ENCODE results near the gene CCDC157.
A peak's percentile ranks its signal among the peaks of the same experiment; 100 is the strongest.

CCDC157 gene

GRCh38 chr22:30406400-30406799 lies 49.6 kb downstream of the CCDC157 start:
- H3K4me3 ChIP-seq (ENCODE audit: low read length), result no peak overlapping the region
- H3K4me1 ChIP-seq (ENCODE audit: insufficient read depth, low read length), result no peaks in the 10 kb centered on the region
- no peaks in the 10 kb centered on the region for H3K27me3 ChIP-seq (ENCODE audit: insufficient read depth, low read length)
- no peaks in the 10 kb centered on the region for H3K9me3 ChIP-seq (ENCODE audit: low read length)
- no peak overlapping the region for H2AFZ ChIP-seq (ENCODE audit: low read depth, low read length)
- no peaks in the 10 kb centered on the region for H3K36me3 ChIP-seq (ENCODE audit: insufficient read depth, low read length)

- H3K4me1 ChIP-seq (ENCODE audit: insufficient read depth, low read length), result no peaks in the 10 kb centered on the region
- H3K9me3 ChIP-seq (ENCODE audit: low read length), result no peaks in the 10 kb centered on the region
- H3K27me3 ChIP-seq (ENCODE audit: insufficient read depth, low read length), result no peaks in the 10 kb centered on the region
- no peak overlapping the region for H2AFZ ChIP-seq (ENCODE audit: low read depth, low read length)
- no peak overlapping the region for H3K4me3 ChIP-seq (ENCODE audit: low read length)
- H3K36me3 ChIP-seq (ENCODE audit: insufficient read depth, low read length), result no peaks in the 10 kb centered on the region
Observed at GRCh38 chr22:30408388-30409102, 51.7 kb downstream of the CCDC157 start.

GRCh38 chr22:30411780-30412179 lies 55.0 kb downstream of the CCDC157 start:
- H2AFZ ChIP-seq (ENCODE audit: low read depth, low read length), result no peak overlapping the region
- H3K4me3 ChIP-seq (ENCODE audit: low read length), result no peak overlapping the region
- H3K4me1 ChIP-seq (ENCODE audit: insufficient read depth, low read length), result no peaks in the 10 kb centered on the region
- H3K36me3 ChIP-seq (ENCODE audit: insufficient read depth, low read length), result peaks cover 13% of the 10 kb centered on the region
- no peaks in the 10 kb centered on the region for H3K9me3 ChIP-seq (ENCODE audit: low read length)
- H3K27me3 ChIP-seq (ENCODE audit: insufficient read depth, low read length), result no peaks in the 10 kb centered on the region

GRCh38 chr22:30413001-30413400 lies 56.2 kb downstream of the CCDC157 start:
- Histone ChIP-seq H3K27me3 (ENCODE audit: insufficient read depth, low read length) (no peaks in the 10 kb centered on the region), H2AFZ (ENCODE audit: low read depth, low read length) (no peak overlapping the region), H3K36me3 (ENCODE audit: insufficient read depth, low read length) (peaks cover 16% of the 10 kb centered on the region), H3K4me3 (ENCODE audit: low read length) (no peak overlapping the region), H3K4me1 (ENCODE audit: insufficient read depth, low read length) (no peaks in the 10 kb centered on the region), H3K9me3 (ENCODE audit: low read length) (no peaks in the 10 kb centered on the region)

- H3K9me3 ChIP-seq (ENCODE audit: low read length), result no peaks in the 10 kb centered on the region
- peaks cover 22% of the 10 kb centered on the region for H3K36me3 ChIP-seq (ENCODE audit: insufficient read depth, low read length)
- no peak overlapping the region for H3K4me3 ChIP-seq (ENCODE audit: low read length)
- H2AFZ ChIP-seq (ENCODE audit: low read depth, low read length), result no peak overlapping the region
- no peaks in the 10 kb centered on the region for H3K27me3 ChIP-seq (ENCODE audit: insufficient read depth, low read length)
- H3K4me1 ChIP-seq (ENCODE audit: insufficient read depth, low read length), result no peaks in the 10 kb centered on the region
Observed at GRCh38 chr22:30413745-30414524, 57.1 kb downstream of the CCDC157 start.

- no peaks in the 10 kb centered on the region for H3K9me3 ChIP-seq (ENCODE audit: low read length)
- H3K4me3 ChIP-seq (ENCODE audit: low read length), result no peak overlapping the region
- H2AFZ ChIP-seq (ENCODE audit: low read depth, low read length), result no peak overlapping the region
- peaks cover 23% of the 10 kb centered on the region for H3K36me3 ChIP-seq (ENCODE audit: insufficient read depth, low read length)
- H3K27me3 ChIP-seq (ENCODE audit: insufficient read depth, low read length), result no peaks in the 10 kb centered on the region
- no peaks in the 10 kb centered on the region for H3K4me1 ChIP-seq (ENCODE audit: insufficient read depth, low read length)
Observed at GRCh38 chr22:30414525-30415047, 57.8 kb downstream of the CCDC157 start.

GRCh38 chr22:30416403-30416802 lies 59.6 kb downstream of the CCDC157 start:
- Histone ChIP-seq H3K4me3 (ENCODE audit: low read length) (no peak overlapping the region), H3K9me3 (ENCODE audit: low read length) (no peaks in the 10 kb centered on the region), H3K36me3 (ENCODE audit: insufficient read depth, low read length) (peaks cover 23% of the 10 kb centered on the region), H3K4me1 (ENCODE audit: insufficient read depth, low read length) (peaks cover 6% of the 10 kb centered on the region), H3K27me3 (ENCODE audit: insufficient read depth, low read length) (no peaks in the 10 kb centered on the region), H2AFZ (ENCODE audit: low read depth, low read length) (no peak overlapping the region)

- H2AFZ ChIP-seq (ENCODE audit: low read depth, low read length), result no peak overlapping the region
- H3K27me3 ChIP-seq (ENCODE audit: insufficient read depth, low read length), result no peaks in the 10 kb centered on the region
- H3K9me3 ChIP-seq (ENCODE audit: low read length), result no peaks in the 10 kb centered on the region
- H3K4me3 ChIP-seq (ENCODE audit: low read length), result no peak overlapping the region
- H3K4me1 ChIP-seq (ENCODE audit: insufficient read depth, low read length), result peaks cover 10% of the 10 kb centered on the region
- H3K36me3 ChIP-seq (ENCODE audit: insufficient read depth, low read length), result peaks cover 23% of the 10 kb centered on the region
Observed at GRCh38 chr22:30416837-30417236, 60.0 kb downstream of the CCDC157 start.

- peaks cover 20% of the 10 kb centered on the region for H3K36me3 ChIP-seq (ENCODE audit: insufficient read depth, low read length)
- no peaks in the 10 kb centered on the region for H3K9me3 ChIP-seq (ENCODE audit: low read length)
- H2AFZ ChIP-seq (ENCODE audit: low read depth, low read length), result no peak overlapping the region
- no peaks in the 10 kb centered on the region for H3K27me3 ChIP-seq (ENCODE audit: insufficient read depth, low read length)
- H3K4me1 ChIP-seq (ENCODE audit: insufficient read depth, low read length), result peaks cover 29% of the 10 kb centered on the region
- no peak overlapping the region for H3K4me3 ChIP-seq (ENCODE audit: low read length)
Observed at GRCh38 chr22:30420347-30421125, 63.7 kb downstream of the CCDC157 start.

GRCh38 chr22:30421695-30422480 lies 65.1 kb downstream of the CCDC157 start:
- H3K4me1 ChIP-seq (ENCODE audit: insufficient read depth, low read length), result peaks cover 29% of the 10 kb centered on the region
- no peak overlapping the region for H2AFZ ChIP-seq (ENCODE audit: low read depth, low read length)
- no peaks in the 10 kb centered on the region for H3K9me3 ChIP-seq (ENCODE audit: low read length)
- H3K36me3 ChIP-seq (ENCODE audit: insufficient read depth, low read length), result peaks cover 9% of the 10 kb centered on the region
- no peaks in the 10 kb centered on the region for H3K27me3 ChIP-seq (ENCODE audit: insufficient read depth, low read length)
- H3K4me3 ChIP-seq (ENCODE audit: low read length), result peak overlapping the region; percentile 67

- H2AFZ ChIP-seq (ENCODE audit: low read depth, low read length), result peak overlapping the region; percentile 21
- H3K27me3 ChIP-seq (ENCODE audit: insufficient read depth, low read length), result no peaks in the 10 kb centered on the region
- H3K36me3 ChIP-seq (ENCODE audit: insufficient read depth, low read length), result peaks cover 6% of the 10 kb centered on the region
- H3K4me1 ChIP-seq (ENCODE audit: insufficient read depth, low read length), result peaks cover 29% of the 10 kb centered on the region
- peak overlapping the region; percentile 67 for H3K4me3 ChIP-seq (ENCODE audit: low read length)
- no peaks in the 10 kb centered on the region for H3K9me3 ChIP-seq (ENCODE audit: low read length)
Observed at GRCh38 chr22:30422481-30423300, 65.9 kb downstream of the CCDC157 start.
